Measurements from ENCODE around the gene SCN7A.
"Not testable (repeated sequence)": the region's sequence is repeated elsewhere in the genome, so short reads cannot be mapped to it uniquely, and the experiment has no call there.

Gene SCN7A

GRCh38 chr2:166494140-166494624, at the start of gene SCN7A:
Gene SCN7A, minus strand, starts transcription at chr2:166494249. Its CDS starts 16,553 bp downstream, at chr2:166477696.
- no peak for DNase-seq

- no peak for DNase-seq
Measured at GRCh38 chr2:166539340-166540162, 45.5 kb upstream of the SCN7A start.

GRCh38 chr2:166536111-166536510, 42.1 kb upstream of the SCN7A start:
- no peak for DNase-seq

GRCh38 chr2:166521155-166521554, 27.1 kb upstream of the SCN7A start:
- DNase-seq, result no peak

GRCh38 chr2:166520604-166521003, 26.6 kb upstream of the SCN7A start:
- no peak for DNase-seq

GRCh38 chr2:166519391-166519962, 25.4 kb upstream of the SCN7A start:
- DNase-seq, result no peak

- no peak for DNase-seq
Measured at GRCh38 chr2:166518634-166519390, 24.8 kb upstream of the SCN7A start.

- DNase-seq, result no peak
Measured at GRCh38 chr2:166517533-166518061, 23.5 kb upstream of the SCN7A start.

GRCh38 chr2:166516712-166517303, 22.8 kb upstream of the SCN7A start:
- DNase-seq, result no peak

- DNase-seq, result no peak
Measured at GRCh38 chr2:166513952-166514351, 19.9 kb upstream of the SCN7A start.

GRCh38 chr2:166499281-166499680, 5.2 kb upstream of the SCN7A start:
- no peak for DNase-seq

- no peak for DNase-seq
Measured at GRCh38 chr2:166491461-166491860, 2.6 kb downstream of the SCN7A start.

GRCh38 chr2:166487171-166487570, 6.9 kb downstream of the SCN7A start:
- DNase-seq, result no peak

GRCh38 chr2:166485558-166486178, 8.4 kb downstream of the SCN7A start:
- DNase-seq, result no peak

- no peak for DNase-seq
Measured at GRCh38 chr2:166472332-166472731, 21.7 kb downstream of the SCN7A start.

GRCh38 chr2:166468124-166469024, 25.7 kb downstream of the SCN7A start:
- DNase-seq, result no peak

GRCh38 chr2:166464187-166464586, 29.9 kb downstream of the SCN7A start:
- DNase-seq, result no peak

GRCh38 chr2:166463640-166464039, 30.4 kb downstream of the SCN7A start:
- DNase-seq, result no peak

GRCh38 chr2:166458674-166459073, 35.4 kb downstream of the SCN7A start:
- DNase-seq, result no peak

- DNase-seq, result not testable (repeated sequence)
Measured at GRCh38 chr2:166455823-166456222, 38.2 kb downstream of the SCN7A start.

GRCh38 chr2:166454006-166454595, 39.9 kb downstream of the SCN7A start:
- no peak for DNase-seq
